Neural cell (in vitro differentiated cells): ENCODE measurements around the gene HOXA3. TPM values are rescaled to one million over a fixed set of nuclear protein-coding genes. Genes with fewer than 3 reads are reported as not detected.

ENCODE experiments used
- H2AFZ ChIP-seq: fragments of 200-600, 300-800 bp; sonication (generic), shearing (Covaris generic); 2 replicates; pipeline ENCODE4 v1.6.0; 2014; ENCODE audit warnings: low read depth, mild to moderate bottlenecking, antibody characterized with exemption, low read length, moderate library complexity
- H3F3A ChIP-seq: fragments of 200-600 bp; shearing (Covaris generic); 2 replicates; pipeline ENCODE4 v1.6.1; 2016; ENCODE audit warnings: mild to moderate bottlenecking, moderate library complexity, mixed read lengths, antibody characterized with exemption, low read length; ENCODE audit not compliant: insufficient read depth, poor library complexity, severe bottlenecking
- H3K27ac ChIP-seq: fragments of 200-600, 300-800 bp; sonication (generic), shearing (Covaris generic); 2 replicates; pipeline ENCODE4 v1.5.1; 2014; ENCODE audit warnings: mild to moderate bottlenecking, low read length, moderate library complexity
- H3K27me3 ChIP-seq: fragments of 300-800, 200-600 bp; sonication (generic), shearing (Covaris generic); 2 replicates; pipeline ENCODE4 v1.6.0; 2014; ENCODE audit warnings: mild to moderate bottlenecking, low read depth, low read length, moderate library complexity; ENCODE audit not compliant: insufficient read depth
- H3K36me3 ChIP-seq: fragments of 300-800, 200-600 bp; sonication (generic), shearing (Covaris generic); 2 replicates; pipeline ENCODE4 v1.5.1; 2014; ENCODE audit warnings: mild to moderate bottlenecking, antibody characterized with exemption, low read length, moderate library complexity; ENCODE audit not compliant: insufficient read depth
- H3K4me2 ChIP-seq: fragments of 300-800, 200-600 bp; sonication (generic), shearing (Covaris generic); 2 replicates; pipeline ENCODE4 v1.6.0; 2014; ENCODE audit warnings: mild to moderate bottlenecking, low read length
- H3K4me3 ChIP-seq: fragments of 300-800, 200-600 bp; sonication (generic), shearing (Covaris generic); 2 replicates; pipeline ENCODE4 v1.5.1; 2014; ENCODE audit warnings: mild to moderate bottlenecking, low read length, moderate library complexity
- H3K79me2 ChIP-seq: fragments of 200-600 bp; shearing (Covaris generic); replicated peaks from 2 replicates; pipeline ENCODE4 v1.6.0; 2014; ENCODE audit warnings: mild to moderate bottlenecking, low read length, moderate library complexity; ENCODE audit not compliant: insufficient read depth
- H3K9ac ChIP-seq: fragments of 300-800, 200-600 bp; sonication (generic), shearing (Covaris generic); 2 replicates; pipeline ENCODE4 v1.6.1; 2016; ENCODE audit warnings: mild to moderate bottlenecking, low read length, mixed read lengths
- H3K9me2 ChIP-seq: fragments of 200-600 bp; shearing (Covaris generic); 2 replicates; pipeline ENCODE4 v1.6.1; 2016; ENCODE audit warnings: mild to moderate bottlenecking, low read length, mixed read lengths; ENCODE audit not compliant: insufficient read depth
- H3K9me3 ChIP-seq: fragments of 200-600, 300-800 bp; sonication (generic), shearing (Covaris generic); 2 replicates; pipeline ENCODE4 v1.6.1; 2016; ENCODE audit warnings: mild to moderate bottlenecking, mixed run types, low read length, moderate library complexity, mixed read lengths
- H4K20me1 ChIP-seq: fragments of 200-600 bp; shearing (Covaris generic); 2 replicates; pipeline ENCODE4 v1.6.1; 2016; ENCODE audit warnings: mild to moderate bottlenecking, mixed run types; ENCODE audit not compliant: insufficient read depth
- EP300 ChIP-seq: fragments of 450-650 bp; conservative IDR thresholded peaks from 2 replicates; pipeline ENCODE4 v1.6.1; 2014; ENCODE audit warnings: antibody characterized with exemption, mild to moderate bottlenecking, moderate library complexity; ENCODE audit not compliant: poor library complexity, severe bottlenecking
- EZH2 ChIP-seq: fragments of 200-600, 300-800 bp; shearing (Covaris generic), sonication (generic); IDR thresholded peaks from 2 replicates; pipeline ENCODE4 v1.6.1; 2014; ENCODE audit warnings: antibody characterized with exemption, low read length, borderline replicate concordance, mild to moderate bottlenecking; ENCODE audit not compliant: insufficient read depth, poor library complexity, severe bottlenecking
- TAF1 ChIP-seq: IDR thresholded peaks from 2 replicates; pipeline ENCODE4 v1.6.1; 2012; ENCODE audit warnings: low read depth
- polyA plus RNA-seq: library from polyadenylated mRNA; depleted of rRNA; stranded (reverse); fragments of >200 nt; gene quantifications from 2 replicates; pipeline ENCODE4 v1.2.3, GENCODE V29; 2014
- TF ChIP-seq, protein P1 (sequence below): fragments of 450-650 bp; IDR thresholded peaks from 2 replicates; pipeline ENCODE4 v1.5.1; 2014; ENCODE audit warnings: antibody characterized with exemption, mild to moderate bottlenecking, moderate library complexity; ENCODE audit not compliant: poor library complexity, severe bottlenecking

The HOXA3 gene
- polyA plus RNA-seq, 1 donor from 2014 or later = not detected

DNA sequence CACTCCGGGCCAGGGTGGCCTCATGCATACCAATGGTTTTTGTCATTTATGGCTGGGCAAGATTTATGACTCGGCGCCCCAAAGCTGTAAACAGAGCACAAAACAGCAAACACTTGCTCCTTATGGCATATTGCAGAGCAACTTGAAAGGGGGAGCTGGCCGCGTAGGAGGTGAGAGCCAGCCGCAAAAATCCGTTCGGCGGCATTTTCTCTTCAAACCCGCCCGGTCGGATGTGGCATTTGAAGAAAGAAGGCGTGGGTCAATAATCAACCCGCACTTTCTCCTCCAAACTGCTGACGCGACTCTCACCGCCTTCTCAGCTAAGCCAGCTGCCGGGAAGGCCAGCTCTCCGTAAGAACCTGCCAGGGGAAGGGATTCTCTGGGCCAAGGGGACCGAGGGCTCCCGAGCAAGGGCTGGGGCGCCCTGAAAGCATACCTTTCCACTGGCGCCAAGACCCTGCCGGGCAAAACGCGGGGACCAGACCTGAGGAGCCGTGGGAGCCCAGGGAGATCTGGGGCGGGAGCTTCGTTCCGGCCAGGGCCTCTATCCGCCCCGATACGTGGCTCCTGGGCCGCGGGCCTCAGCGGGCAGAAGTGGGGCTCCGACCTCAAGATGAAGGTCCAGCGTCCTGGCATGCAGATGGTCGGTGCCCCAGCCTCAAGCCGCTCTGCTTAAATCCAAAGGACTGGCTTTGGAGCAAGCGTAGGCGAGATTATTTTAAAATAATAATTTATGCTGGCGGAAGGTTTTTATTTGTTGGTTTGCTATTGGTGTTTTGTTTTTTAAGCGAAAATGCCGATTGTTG is 37.0 kb downstream of the HOXA3 start:
- H3K9me3 ChIP-seq = no peaks in the 10 kb centered on the region
- H3K4me2 ChIP-seq = no peak overlapping the region
- H3K9ac ChIP-seq = no peak overlapping the region
- H2AFZ ChIP-seq = no peak overlapping the region
- no peaks in the 10 kb centered on the region for H3K36me3 ChIP-seq
- peaks cover 96% of the 10 kb centered on the region for H3K27me3 ChIP-seq
- no peaks in the 10 kb centered on the region for H4K20me1 ChIP-seq
- H3K79me2 ChIP-seq = no peaks in the 10 kb centered on the region
- H3K4me3 ChIP-seq = no peak overlapping the region
- no peaks in the 10 kb centered on the region for H3F3A ChIP-seq
- H3K9me2 ChIP-seq = no peaks in the 10 kb centered on the region
- TF ChIP-seq EZH2 (peak; percentile 51), EP300 (no peak)
- no peak overlapping the region for H3K27ac ChIP-seq

DNA sequence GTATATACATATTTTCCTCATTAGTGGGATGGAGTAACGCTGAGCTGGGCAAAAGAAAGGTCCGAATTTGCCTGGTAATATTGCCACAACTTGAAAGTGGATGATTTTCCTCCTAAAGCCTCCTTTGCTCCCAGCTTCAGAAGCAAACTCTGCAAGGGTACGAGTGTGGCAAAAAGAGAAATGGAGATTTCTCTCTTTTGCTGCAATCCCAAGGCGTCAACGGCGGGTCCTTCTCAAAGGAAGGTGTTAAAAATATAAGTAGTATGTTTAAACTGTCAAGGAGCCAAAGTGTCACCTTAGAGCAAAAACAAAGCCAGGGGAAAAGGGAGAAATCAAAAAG is 37.5 kb downstream of the HOXA3 start:
- Histone ChIP-seq H3K79me2 (no peaks in the 10 kb centered on the region), H3K9me3 (no peaks in the 10 kb centered on the region), H3K27me3 (peaks cover 96% of the 10 kb centered on the region), H3K4me3 (no peak overlapping the region), H3K27ac (no peak overlapping the region), H2AFZ (no peak overlapping the region), H3F3A (no peaks in the 10 kb centered on the region), H3K36me3 (no peaks in the 10 kb centered on the region), H3K9ac (no peak overlapping the region), H4K20me1 (no peaks in the 10 kb centered on the region), H3K9me2 (no peaks in the 10 kb centered on the region), H3K4me2 (no peak overlapping the region)
- no peak for TF ChIP-seq TAF1

DNA sequence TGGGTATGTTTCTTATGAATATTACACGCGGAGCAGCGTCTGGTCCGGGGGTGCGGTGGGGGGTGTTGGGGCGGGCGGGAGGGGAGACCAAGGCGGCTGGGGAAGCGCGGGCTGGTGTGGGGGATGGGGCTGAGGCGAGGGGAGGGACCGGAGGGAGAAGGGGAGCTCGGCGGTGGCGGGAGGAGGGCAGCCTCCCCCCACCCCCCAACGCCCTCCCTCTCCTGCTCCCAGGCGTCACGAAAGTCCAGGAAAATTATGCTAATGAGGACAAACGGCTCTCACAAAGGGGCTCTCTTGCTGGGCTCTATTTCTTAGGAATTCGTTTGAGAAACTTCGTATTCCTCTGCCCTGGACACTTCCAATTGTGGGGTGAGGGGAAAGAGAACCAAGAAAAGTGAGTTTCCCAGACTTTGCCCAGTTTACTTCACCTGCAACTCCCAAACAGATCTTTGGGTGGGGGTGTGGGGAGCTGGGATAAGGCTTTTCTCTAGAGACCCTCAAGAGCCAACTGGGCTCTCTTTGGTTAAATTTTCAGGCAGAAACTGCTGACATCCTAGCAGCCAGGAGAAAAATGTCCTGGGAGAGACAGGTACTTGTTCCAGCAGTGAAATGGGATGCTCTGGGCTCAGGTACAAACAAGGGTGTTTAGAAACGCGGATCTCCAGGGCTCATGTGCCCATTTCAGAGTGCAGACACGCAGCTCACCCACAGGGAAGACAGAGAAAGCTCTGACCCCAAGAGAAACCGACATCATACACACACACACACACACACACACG is 38.2 kb downstream of the HOXA3 start:
- Histone ChIP-seq H3K4me3 (no peak overlapping the region), H3K79me2 (no peaks in the 10 kb centered on the region), H3K27me3 (peaks cover 96% of the 10 kb centered on the region)

More for the DNA sequence above, 38.2 kb downstream of the HOXA3 start:
- Histone ChIP-seq H3F3A (no peaks in the 10 kb centered on the region), H3K36me3 (no peaks in the 10 kb centered on the region), H3K9me3 (no peaks in the 10 kb centered on the region), H4K20me1 (no peaks in the 10 kb centered on the region), H3K9ac (no peak overlapping the region), H2AFZ (no peak overlapping the region), H3K4me2 (no peak overlapping the region), H3K27ac (no peak overlapping the region), H3K9me2 (no peaks in the 10 kb centered on the region)
- TF ChIP-seq, protein P1, sequence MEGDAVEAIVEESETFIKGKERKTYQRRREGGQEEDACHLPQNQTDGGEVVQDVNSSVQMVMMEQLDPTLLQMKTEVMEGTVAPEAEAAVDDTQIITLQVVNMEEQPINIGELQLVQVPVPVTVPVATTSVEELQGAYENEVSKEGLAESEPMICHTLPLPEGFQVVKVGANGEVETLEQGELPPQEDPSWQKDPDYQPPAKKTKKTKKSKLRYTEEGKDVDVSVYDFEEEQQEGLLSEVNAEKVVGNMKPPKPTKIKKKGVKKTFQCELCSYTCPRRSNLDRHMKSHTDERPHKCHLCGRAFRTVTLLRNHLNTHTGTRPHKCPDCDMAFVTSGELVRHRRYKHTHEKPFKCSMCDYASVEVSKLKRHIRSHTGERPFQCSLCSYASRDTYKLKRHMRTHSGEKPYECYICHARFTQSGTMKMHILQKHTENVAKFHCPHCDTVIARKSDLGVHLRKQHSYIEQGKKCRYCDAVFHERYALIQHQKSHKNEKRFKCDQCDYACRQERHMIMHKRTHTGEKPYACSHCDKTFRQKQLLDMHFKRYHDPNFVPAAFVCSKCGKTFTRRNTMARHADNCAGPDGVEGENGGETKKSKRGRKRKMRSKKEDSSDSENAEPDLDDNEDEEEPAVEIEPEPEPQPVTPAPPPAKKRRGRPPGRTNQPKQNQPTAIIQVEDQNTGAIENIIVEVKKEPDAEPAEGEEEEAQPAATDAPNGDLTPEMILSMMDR = no peak
- peak; percentile 34 for TF ChIP-seq EZH2
